Measurements from ENCODE around the gene FAM90A26. TPM values are rescaled to one million over a fixed set of nuclear protein-coding genes. Genes with fewer than 3 reads are reported as not detected.
"Not testable (repeated sequence)": the region's sequence is repeated elsewhere in the genome, so short reads cannot be mapped to it uniquely, and the experiment has no call there.

The FAM90A26 gene
- total and polyA plus RNA-seq, 2 of the 4 experiments (the other 2 are of a cell fraction) = not detected

DNA sequence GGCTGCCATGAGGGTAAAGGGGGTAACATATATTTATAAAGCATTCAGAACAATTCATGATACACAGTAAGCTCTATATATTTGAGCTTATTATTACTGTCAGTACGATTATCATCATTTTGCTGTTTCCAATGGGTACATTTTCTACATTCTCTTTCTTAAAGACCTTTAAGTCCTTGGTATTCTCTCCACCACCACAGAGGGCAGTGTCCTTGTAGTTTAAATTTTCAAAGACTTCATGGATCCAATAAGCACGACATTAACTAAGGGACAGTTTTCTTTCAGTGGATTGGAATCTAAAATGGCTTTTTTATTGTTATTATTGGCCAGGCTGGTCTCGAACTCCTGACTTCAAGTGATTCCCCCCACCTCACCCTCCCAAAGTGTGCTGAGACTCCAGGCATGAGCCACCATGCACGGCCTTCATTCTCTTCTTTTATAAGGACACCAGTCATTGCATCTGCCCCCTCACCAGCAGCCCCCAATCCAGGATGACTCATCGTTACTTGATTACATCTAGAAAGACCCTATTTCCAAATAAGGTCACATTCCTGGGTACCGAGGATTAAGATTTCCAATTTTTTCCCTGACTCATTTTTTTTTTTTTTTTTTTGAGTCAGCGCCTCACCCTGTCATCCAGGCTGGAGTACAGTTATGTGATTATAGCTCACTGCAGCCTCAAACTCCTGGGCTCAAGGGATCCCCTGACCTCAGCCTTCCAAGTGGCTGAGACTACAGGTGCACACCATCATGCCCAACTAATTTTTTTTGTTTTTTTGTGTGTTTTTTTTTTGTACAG lies 21.4 kb upstream of the FAM90A26 start:
- DNase-seq = peak; percentile 48
- peak overlapping the region; percentile 87; the same call in 1 of the 2 replicates for H2BK20ac ChIP-seq (ENCODE audit: low read depth, low read length)
- peak overlapping the region; percentile 4 for H2BK5ac ChIP-seq (ENCODE audit: low read depth, low read length, poor library complexity, severe bottlenecking)
- H3K9me1 ChIP-seq (ENCODE audit: insufficient read depth, low read length); dilution Hi-C loops (cut with HindIII; ENCODE audit: low sequenced_read_pairs, unreplicated experiment); H3K4me3 ChIP-seq (ENCODE audit: insufficient read depth, low read depth, low read length); H3K4me2 ChIP-seq (ENCODE audit: low read depth, low read length); H3K9ac ChIP-seq (ENCODE audit: low read depth, low read length); H3K4me1 ChIP-seq (ENCODE audit: control insufficient read depth, insufficient read depth, low read length); BruUV-seq (replicated peaks); H2AK9ac ChIP-seq (replicated peaks; ENCODE audit: low read depth, low read length, poor library complexity); H2AFZ ChIP-seq (replicated peaks; ENCODE audit: low read length, poor library complexity); POLR2A ChIA-PET (ENCODE audit: unreplicated experiment); H3K9me3 ChIP-seq (ENCODE audit: control insufficient read depth, insufficient read depth, low read length); in situ Hi-C loops (cut with MboI; ENCODE audit: low sequenced_read_pairs); H4K5ac ChIP-seq (ENCODE audit: low read depth, low read length); H3K27me3 ChIP-seq (ENCODE audit: control insufficient read depth, insufficient read depth, low read length); H3K56ac ChIP-seq (ENCODE audit: extremely low read depth, insufficient read depth, low read length); ATAC-seq (ENCODE audit: low read depth); intact Hi-C loops (cut with micrococcal nuclease); H4K20me1 ChIP-seq (ENCODE audit: insufficient read depth, low read length); H3K36me3 ChIP-seq (ENCODE audit: control insufficient read depth, insufficient read depth, low read length); H3K79me1 ChIP-seq (ENCODE audit: low read depth in 1 of 2, low read length in 2 of 2): not testable (repeated sequence)
- peak overlapping the region; percentile 24; the same call in 1 of the 2 replicates for H2AK5ac ChIP-seq (ENCODE audit: low read depth, low read length)
- H3K18ac ChIP-seq (ENCODE audit: low read depth, low read length) = peak overlapping the region; percentile 9; the same call in 1 of the 2 replicates
- WGBS, 2 experiments (ENCODE audit: extremely low coverage in 2 of 2, insufficient read length in 1 of 2) = 17% methylated on average over 1 of the region's 7 CpGs; no CpG with 5 or more reads in 1 of the 2 experiments
- H4K8ac ChIP-seq (ENCODE audit: low read depth in 2 of 2, low read length in 2 of 2) = peak overlapping the region; percentile 57 to 74; a peak in 3 of 4 replicates
- 0 out of 2 replicates have a peak overlapping the region, but pooled peaks have one; percentile 4 for H3K23ac ChIP-seq (ENCODE audit: low read depth, low read length)
- peak overlapping the region; percentile 81 for H4K91ac ChIP-seq (ENCODE audit: insufficient read depth, low read depth, low read length)
- peak overlapping the region; percentile 71 for H3K14ac ChIP-seq (replicated peaks; ENCODE audit: low read depth, low read length)
- H3K4ac ChIP-seq (ENCODE audit: low read depth, low read length) = peak overlapping the region; percentile 72; the same call in 1 of the 2 replicates
- CTCF ChIA-PET = interaction anchor here (0.6 to 0.7 kb wide), 2 partner anchors 865 to 1272 kb away, joined by 3 to 4 read pairs; no protein-coding TSS in a partner anchor
- H2BK15ac ChIP-seq (ENCODE audit: low read depth, low read length) = peak overlapping the region; percentile 90; the same call in 1 of the 3 replicates
- H2BK120ac ChIP-seq (ENCODE audit: low read depth, low read length) = peak overlapping the region; percentile 83
- H3K27ac ChIP-seq (ENCODE audit: insufficient read depth, low read length) = peak overlapping the region; percentile 13
- peak; percentile 63; the same call in 1 of the 2 replicates for TF ChIP-seq FOS (IDR thresholded peaks at IDR 0.05; ENCODE audit: low read depth, low read length)
- 0 out of 2 replicates have a peak, but pooled peaks have one; percentile 16 for TF ChIP-seq NFE2L2 (IDR thresholded peaks at IDR 0.05; ENCODE audit: low read depth, low read length)

DNA sequence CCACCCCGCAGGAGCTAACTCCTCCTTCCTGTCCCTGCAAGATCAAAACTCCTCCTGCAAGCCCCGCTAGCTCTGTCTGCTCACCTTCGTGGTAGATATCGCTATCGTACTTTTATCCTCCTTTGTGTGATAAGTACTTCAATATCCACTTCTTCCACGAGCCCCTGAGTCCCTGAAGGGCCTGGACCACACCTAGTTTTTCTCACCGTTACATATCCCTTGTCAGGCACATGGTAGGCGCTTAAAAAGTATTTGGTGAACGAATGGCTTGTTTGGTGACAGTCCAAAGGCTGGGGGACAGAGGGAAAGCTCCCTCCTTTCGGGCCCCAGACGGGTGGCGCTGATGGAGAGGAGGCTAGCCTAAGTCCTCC lies 18.4 kb upstream of the FAM90A26 start:
- Histone ChIP-seq H2BK20ac (ENCODE audit: low read depth, low read length) (peak overlapping the region; percentile 87; the same call in 1 of the 2 replicates), H3K4ac (ENCODE audit: low read depth, low read length) (peak overlapping the region; percentile 98), H2BK120ac (ENCODE audit: low read depth, low read length) (peak overlapping the region; percentile 92), H2BK5ac (ENCODE audit: low read depth, low read length, poor library complexity, severe bottlenecking) (peak overlapping the region; percentile 77), H3K4me2 (ENCODE audit: low read depth, low read length) (peak overlapping the region; percentile 97), H3K9ac (ENCODE audit: low read depth, low read length) (peak overlapping the region; percentile 99), H4K8ac (ENCODE audit: low read depth in 2 of 2, low read length in 2 of 2) (peak overlapping the region; percentile 69 to 93), H4K91ac (ENCODE audit: insufficient read depth, low read depth, low read length) (peak overlapping the region; percentile 98), H3K4me3 (ENCODE audit: insufficient read depth, low read depth, low read length) (peak overlapping the region; percentile 64), H3K18ac (ENCODE audit: low read depth, low read length) (peak overlapping the region; percentile 78), H3K23ac (ENCODE audit: low read depth, low read length) (peak overlapping the region; percentile 82), H3K14ac (replicated peaks; ENCODE audit: low read depth, low read length) (peak overlapping the region; percentile 98), H2BK15ac (ENCODE audit: low read depth, low read length) (peak overlapping the region; percentile 92; the same call in 1 of the 3 replicates), H3K27ac (ENCODE audit: insufficient read depth, low read length) (peak overlapping the region; percentile 80), H2AFZ (replicated peaks; ENCODE audit: low read length, poor library complexity) (peak overlapping the region; percentile 72), H4K5ac (ENCODE audit: low read depth, low read length) (peak overlapping the region; percentile 67), H2AK5ac (ENCODE audit: low read depth, low read length) (peak overlapping the region; percentile 78), H3K56ac (ENCODE audit: extremely low read depth, insufficient read depth, low read length) (peak overlapping the region; percentile 90)
- DNase-seq; ATAC-seq (ENCODE audit: low read depth); dilution Hi-C loops (cut with HindIII; ENCODE audit: low sequenced_read_pairs, unreplicated experiment); intact Hi-C loops (cut with micrococcal nuclease); H4K20me1 ChIP-seq (ENCODE audit: insufficient read depth, low read length); H3K4me1 ChIP-seq (ENCODE audit: control insufficient read depth, insufficient read depth, low read length); H2AK9ac ChIP-seq (replicated peaks; ENCODE audit: low read depth, low read length, poor library complexity); H3K79me1 ChIP-seq (ENCODE audit: low read depth in 1 of 2, low read length in 2 of 2); POLR2A ChIA-PET (ENCODE audit: unreplicated experiment); in situ Hi-C loops (cut with MboI; ENCODE audit: low sequenced_read_pairs); H3K9me1 ChIP-seq (ENCODE audit: insufficient read depth, low read length); H3K27me3 ChIP-seq (ENCODE audit: control insufficient read depth, insufficient read depth, low read length); H3K36me3 ChIP-seq (ENCODE audit: control insufficient read depth, insufficient read depth, low read length); H3K9me3 ChIP-seq (ENCODE audit: control insufficient read depth, insufficient read depth, low read length): not testable (repeated sequence)
- CTCF ChIA-PET = interaction anchor here (1.5 kb wide), 1 partner anchor 151 kb away, joined by 4 read pairs; no protein-coding TSS in a partner anchor
- WGBS, 2 experiments (ENCODE audit: extremely low coverage in 2 of 2, insufficient read length in 1 of 2) = no CpG with 5 or more reads among the region's 12 CpGs
- BruUV-seq (replicated peaks) = TSS peak; percentile 71

Data from IMR-90 (cell line).